Smooth muscle cell (in vitro differentiated cells): ENCODE results near the gene BTBD18. TPM values are rescaled to one million over a fixed set of nuclear protein-coding genes. Genes with fewer than 3 reads are reported as not detected.

Source experiments
- DNase-seq: peaks from one replicate; lab custom pipeline; 2025; ENCODE audit not compliant: unreplicated experiment; lab: John Stamatoyannopoulos, UW
- H2AFZ ChIP-seq: fragments of 200-600 bp; sonication (generic); 2 replicates; pipeline ENCODE4 v1.6.0; 2016; ENCODE audit warnings: antibody characterized with exemption, low read depth, mild to moderate bottlenecking
- H3F3A ChIP-seq: fragments of 200-600 bp; sonication (generic); 2 replicates; pipeline ENCODE4 v1.6.0; 2017; ENCODE audit warnings: antibody characterized with exemption, low read depth
- H3K27ac ChIP-seq: fragments of 200-600 bp; sonication (generic); 2 replicates; pipeline ENCODE4 v1.5.1; 2016; ENCODE audit warnings: low read depth, mild to moderate bottlenecking
- H3K27me3 ChIP-seq: fragments of 200-600 bp; sonication (generic); 2 replicates; pipeline ENCODE4 v1.6.1; 2016; ENCODE audit warnings: low read depth, mild to moderate bottlenecking
- H3K36me3 ChIP-seq: fragments of 200-600 bp; sonication (generic); 2 replicates; pipeline ENCODE4 v1.5.1; 2016; ENCODE audit warnings: low read depth
- H3K4me1 ChIP-seq: fragments of 200-600 bp; sonication (generic); 2 replicates; pipeline ENCODE4 v1.5.1; 2016; ENCODE audit warnings: low read depth
- H3K4me2 ChIP-seq: fragments of 200-600 bp; sonication (generic); 2 replicates; pipeline ENCODE4 v1.6.0; 2016; ENCODE audit warnings: mild to moderate bottlenecking
- H3K4me3 ChIP-seq: fragments of 200-600 bp; sonication (generic); 2 replicates; pipeline ENCODE4 v1.5.1; 2016; ENCODE audit warnings: mild to moderate bottlenecking
- H3K79me2 ChIP-seq: fragments of 200-600 bp; sonication (generic); 2 replicates; pipeline ENCODE4 v1.6.0; 2016; ENCODE audit warnings: low read depth, mild to moderate bottlenecking
- H3K9ac ChIP-seq: fragments of 200-600 bp; sonication (generic); 2 replicates; pipeline ENCODE4 v1.6.0; 2016; ENCODE audit warnings: low read depth
- H3K9me3 ChIP-seq: fragments of 200-600 bp; sonication (generic); replicated peaks from 2 replicates; pipeline ENCODE4 v1.5.1; 2016; ENCODE audit warnings: low read depth
- H4K20me1 ChIP-seq: fragments of 200-600 bp; sonication (generic); 2 replicates; pipeline ENCODE4 v1.6.0; 2016; ENCODE audit warnings: low read depth
- WGBS: methylation state at CpG from one replicate; pipeline ENCODE4 v1.1.7; 2016; ENCODE audit warnings: low lambda C conversion rate; 5-methylcytosine and 5-hydroxymethylcytosine counted together
- polyA plus RNA-seq: library from polyadenylated mRNA; unstranded; fragments of >200 nt; fragmentation: Nextera tagmentation; extraction: Ambion mirVana; gene quantifications from 2 replicates; pipeline ENCODE4 v1.2.1, GENCODE V29; 2016
- total RNA-seq: library from RNA; depleted of rRNA; stranded (reverse); fragments of >200 nt; gene quantifications from 2 replicates; pipeline ENCODE4 v1.2.3, GENCODE V29; 2014
- TF ChIP-seq, protein P1 (sequence below): fragments of 200-600 bp; sonication (generic); IDR thresholded peaks from 2 replicates; pipeline ENCODE4 v1.5.1; 2017; ENCODE audit warnings: borderline replicate concordance, mild to moderate bottlenecking, antibody characterized with exemption; ENCODE audit not compliant: insufficient read depth, poor library complexity, severe bottlenecking

BTBD18 gene
- total and polyA plus RNA-seq, 2 experiments from 2014 or later, result 0.22 TPM; not detected in 1

DNA sequence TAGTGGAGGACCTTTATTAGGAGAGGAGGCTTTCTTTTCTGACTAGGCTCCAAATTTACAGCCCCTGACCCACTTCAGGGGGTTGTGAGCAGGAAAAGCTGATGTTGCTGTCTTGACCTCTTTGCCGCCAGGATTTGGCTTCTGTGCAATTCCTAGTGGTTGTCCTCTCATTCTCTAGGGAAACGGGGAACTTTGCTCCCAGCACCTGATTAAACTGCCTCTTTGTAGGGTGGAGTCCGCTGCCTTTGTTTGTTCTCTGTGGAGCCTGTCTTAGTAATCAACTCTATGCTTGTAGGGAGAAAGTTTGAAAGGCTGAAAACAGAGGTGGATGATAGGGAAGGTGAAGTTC is 26.3 kb upstream of the BTBD18 start:
- peak overlapping the region; percentile 83 for H3K9ac ChIP-seq
- DNase-seq, result no peak

DNA sequence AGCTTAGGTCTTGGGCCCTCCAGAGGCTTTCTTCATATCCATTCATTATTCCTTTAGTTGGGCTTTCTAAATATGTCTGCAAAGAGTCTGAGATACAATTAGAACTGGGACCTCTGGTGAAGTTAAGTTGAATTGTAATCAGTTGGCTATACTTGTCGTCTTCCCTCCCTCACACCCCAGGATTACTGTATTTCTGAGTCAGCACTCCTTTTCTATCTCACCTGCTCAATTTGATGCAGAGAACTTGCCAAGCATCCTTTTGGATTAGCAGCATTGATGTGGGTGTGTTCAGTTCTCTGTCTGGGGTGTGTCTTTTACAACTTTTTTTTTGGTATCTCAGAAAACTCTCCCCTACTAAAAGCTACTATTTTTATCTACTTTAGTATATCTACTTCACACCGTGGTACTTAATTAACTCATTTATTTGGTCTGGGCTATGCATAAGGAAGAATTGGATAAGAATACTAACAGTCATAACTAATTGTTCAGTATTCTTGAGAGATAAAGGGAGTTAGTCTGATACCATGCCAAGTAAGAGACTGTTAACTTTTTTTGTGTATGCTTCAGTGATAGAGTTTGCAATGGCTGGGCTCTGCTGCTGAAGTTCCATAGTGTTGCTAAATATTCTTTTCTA is 25.1 kb upstream of the BTBD18 start:
- Histone ChIP-seq H3K4me1 (peaks cover 73% of the 10 kb centered on the region), H3K27me3 (no peaks in the 10 kb centered on the region), H4K20me1 (peaks cover 100% of the 10 kb centered on the region), H3K27ac (peak overlapping the region; percentile 96), H3K4me3 (no peak overlapping the region), H3K9ac (no peak overlapping the region), H2AFZ (no peak overlapping the region), H3K9me3 (no peaks in the 10 kb centered on the region), H3K4me2 (peak overlapping the region; percentile 82), H3K79me2 (peaks cover 92% of the 10 kb centered on the region), H3K36me3 (no peaks in the 10 kb centered on the region), H3F3A (peaks cover 50% of the 10 kb centered on the region)
- DNase-seq, result no peak
- 36% methylated on average over 2 of the region's 2 CpGs for WGBS
- TF ChIP-seq, protein P1, sequence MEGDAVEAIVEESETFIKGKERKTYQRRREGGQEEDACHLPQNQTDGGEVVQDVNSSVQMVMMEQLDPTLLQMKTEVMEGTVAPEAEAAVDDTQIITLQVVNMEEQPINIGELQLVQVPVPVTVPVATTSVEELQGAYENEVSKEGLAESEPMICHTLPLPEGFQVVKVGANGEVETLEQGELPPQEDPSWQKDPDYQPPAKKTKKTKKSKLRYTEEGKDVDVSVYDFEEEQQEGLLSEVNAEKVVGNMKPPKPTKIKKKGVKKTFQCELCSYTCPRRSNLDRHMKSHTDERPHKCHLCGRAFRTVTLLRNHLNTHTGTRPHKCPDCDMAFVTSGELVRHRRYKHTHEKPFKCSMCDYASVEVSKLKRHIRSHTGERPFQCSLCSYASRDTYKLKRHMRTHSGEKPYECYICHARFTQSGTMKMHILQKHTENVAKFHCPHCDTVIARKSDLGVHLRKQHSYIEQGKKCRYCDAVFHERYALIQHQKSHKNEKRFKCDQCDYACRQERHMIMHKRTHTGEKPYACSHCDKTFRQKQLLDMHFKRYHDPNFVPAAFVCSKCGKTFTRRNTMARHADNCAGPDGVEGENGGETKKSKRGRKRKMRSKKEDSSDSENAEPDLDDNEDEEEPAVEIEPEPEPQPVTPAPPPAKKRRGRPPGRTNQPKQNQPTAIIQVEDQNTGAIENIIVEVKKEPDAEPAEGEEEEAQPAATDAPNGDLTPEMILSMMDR, result no peak

More for the DNA sequence above, 26.3 kb upstream of the BTBD18 start:
- peak overlapping the region; percentile 39 for H3K4me3 ChIP-seq
- peak overlapping the region; percentile 82 for H3K4me2 ChIP-seq
- no peak overlapping the region for H2AFZ ChIP-seq
- H4K20me1 ChIP-seq, result peaks cover 100% of the 10 kb centered on the region
- H3K27ac ChIP-seq, result peak overlapping the region; percentile 96
- H3K36me3 ChIP-seq, result no peaks in the 10 kb centered on the region
- 8% methylated on average over 3 of the region's 3 CpGs for WGBS
- no peaks in the 10 kb centered on the region for H3K27me3 ChIP-seq
- no peaks in the 10 kb centered on the region for H3K9me3 ChIP-seq
- peaks cover 92% of the 10 kb centered on the region for H3K79me2 ChIP-seq
- peaks cover 81% of the 10 kb centered on the region for H3K4me1 ChIP-seq
- TF ChIP-seq, protein P1, result no peak
- peaks cover 46% of the 10 kb centered on the region for H3F3A ChIP-seq

DNA sequence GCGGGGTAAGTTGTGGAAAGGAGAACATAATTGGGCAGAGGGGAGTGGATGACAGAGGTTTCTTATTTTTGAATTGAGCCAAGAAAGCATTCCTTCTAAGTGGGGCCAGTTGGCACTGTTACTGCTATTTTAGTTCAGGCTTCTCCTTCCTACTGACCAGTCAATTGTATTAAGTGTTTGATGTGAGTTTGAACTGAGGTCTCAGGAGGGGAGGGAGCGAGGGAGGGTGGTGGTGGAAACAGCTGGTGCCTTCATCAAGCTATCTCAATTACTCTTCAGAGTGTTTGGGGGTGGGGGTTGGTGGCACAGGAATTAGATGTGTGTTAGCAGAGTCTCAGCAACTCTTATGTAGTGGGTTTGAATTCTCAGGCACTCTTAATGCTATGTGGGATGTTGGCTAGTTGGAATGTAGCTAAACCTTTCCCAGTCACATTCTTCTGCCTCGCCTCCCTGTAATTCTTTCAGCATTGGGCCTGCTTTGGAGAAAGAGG is 24.5 kb upstream of the BTBD18 start:
- peaks cover 67% of the 10 kb centered on the region for H3K4me1 ChIP-seq
- H3K79me2 ChIP-seq, result peaks cover 92% of the 10 kb centered on the region
- no peaks in the 10 kb centered on the region for H3K9me3 ChIP-seq
- no peak for DNase-seq
- peak overlapping the region; percentile 82 for H3K4me2 ChIP-seq
- H3K27me3 ChIP-seq, result no peaks in the 10 kb centered on the region
- H3K27ac ChIP-seq, result peak overlapping the region; percentile 96
- H3K9ac ChIP-seq, result no peak overlapping the region
- peaks cover 100% of the 10 kb centered on the region for H4K20me1 ChIP-seq
- TF ChIP-seq, protein P1, result no peak
- H3K36me3 ChIP-seq, result no peaks in the 10 kb centered on the region
- 32% methylated on average over 3 of the region's 3 CpGs for WGBS
- no peak overlapping the region for H2AFZ ChIP-seq
- no peak overlapping the region for H3K4me3 ChIP-seq
- peaks cover 50% of the 10 kb centered on the region for H3F3A ChIP-seq

DNA sequence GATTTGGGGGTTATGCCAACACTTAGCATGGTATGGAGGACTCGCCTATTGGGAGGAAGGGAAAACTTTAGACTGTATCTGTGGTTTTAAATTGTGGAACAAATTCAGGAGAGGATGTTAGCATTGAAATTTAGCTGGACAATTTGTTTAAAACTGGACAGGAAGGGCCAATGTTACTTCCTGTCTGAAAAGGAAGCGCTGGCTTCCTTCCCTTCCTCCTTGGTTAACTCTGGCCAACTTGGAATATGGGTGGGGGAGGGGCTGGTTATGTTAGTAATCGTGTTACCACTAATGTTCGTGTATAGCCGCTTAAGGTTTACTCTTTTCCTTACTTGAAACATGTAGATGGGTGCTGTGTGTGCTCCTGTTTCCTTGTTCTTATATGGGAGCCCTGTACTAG is 23.9 kb upstream of the BTBD18 start:
- DNase-seq, result no peak
- H3K27me3 ChIP-seq, result no peaks in the 10 kb centered on the region

More for the DNA sequence above, 23.9 kb upstream of the BTBD18 start:
- Histone ChIP-seq H3K4me2 (peak overlapping the region; percentile 82), H3K4me3 (no peak overlapping the region), H3F3A (peaks cover 50% of the 10 kb centered on the region), H3K9me3 (no peaks in the 10 kb centered on the region), H3K79me2 (peaks cover 92% of the 10 kb centered on the region), H2AFZ (no peak overlapping the region), H3K4me1 (peaks cover 61% of the 10 kb centered on the region), H4K20me1 (peaks cover 100% of the 10 kb centered on the region), H3K9ac (no peak overlapping the region), H3K36me3 (no peaks in the 10 kb centered on the region), H3K27ac (peak overlapping the region; percentile 96)
- TF ChIP-seq, protein P1, result no peak
- WGBS, result 53% methylated on average over 5 of the region's 5 CpGs
